Measurements from ENCODE around the gene FAM180A.

The FAM180A gene

GRCh38 chr7:135791543-135792362 lies 43.1 kb upstream of the FAM180A start:
- Histone ChIP-seq H3K9me2 (replicated peaks; ENCODE audit: insufficient read depth, low read length) (no peaks in the 10 kb centered on the region), H3K27ac (ENCODE audit: low read depth, low read length) (no peak overlapping the region), H3K27me3 (ENCODE audit: low read length) (no peaks in the 10 kb centered on the region), H3K9ac (ENCODE audit: low read length) (no peak overlapping the region), H3K4me3 (ENCODE audit: insufficient read depth, low read length, poor library complexity, severe bottlenecking) (no peak overlapping the region), H2AFZ (ENCODE audit: low read depth, low read length, severe bottlenecking) (no peak overlapping the region), H3K79me2 (ENCODE audit: insufficient read depth, low read length) (no peaks in the 10 kb centered on the region), H4K20me1 (ENCODE audit: low read depth, low read length) (no peaks in the 10 kb centered on the region), H3K9me3 (ENCODE audit: insufficient read depth, low read length) (no peaks in the 10 kb centered on the region), H3K4me2 (ENCODE audit: low read depth, low read length, poor library complexity, severe bottlenecking) (no peak overlapping the region), H3F3A (ENCODE audit: insufficient read depth) (no peaks in the 10 kb centered on the region), H3K36me3 (ENCODE audit: low read length) (no peaks in the 10 kb centered on the region)
- TF ChIP-seq CTCF (IDR thresholded peaks at IDR 0.05; ENCODE audit: insufficient read depth, low read length, poor library complexity, severe bottlenecking) = no peak
- no peak for TF ChIP-seq EZH2phosphoT487 (conservative IDR thresholded peaks at IDR 0.05; ENCODE audit: low read length)

- Histone ChIP-seq H2AFZ (ENCODE audit: low read depth, low read length, severe bottlenecking) (no peak overlapping the region), H3K27me3 (ENCODE audit: low read length) (no peaks in the 10 kb centered on the region), H4K20me1 (ENCODE audit: low read depth, low read length) (no peaks in the 10 kb centered on the region), H3K4me2 (ENCODE audit: low read depth, low read length, poor library complexity, severe bottlenecking) (no peak overlapping the region), H3K36me3 (ENCODE audit: low read length) (no peaks in the 10 kb centered on the region), H3K9me2 (replicated peaks; ENCODE audit: insufficient read depth, low read length) (no peaks in the 10 kb centered on the region), H3K9me3 (ENCODE audit: insufficient read depth, low read length) (no peaks in the 10 kb centered on the region), H3K27ac (ENCODE audit: low read depth, low read length) (no peak overlapping the region), H3K79me2 (ENCODE audit: insufficient read depth, low read length) (no peaks in the 10 kb centered on the region), H3F3A (ENCODE audit: insufficient read depth) (no peaks in the 10 kb centered on the region), H3K9ac (ENCODE audit: low read length) (no peak overlapping the region), H3K4me3 (ENCODE audit: insufficient read depth, low read length, poor library complexity, severe bottlenecking) (no peak overlapping the region)
- no peak for TF ChIP-seq EZH2phosphoT487 (conservative IDR thresholded peaks at IDR 0.05; ENCODE audit: low read length)
- no peak for TF ChIP-seq CTCF (IDR thresholded peaks at IDR 0.05; ENCODE audit: insufficient read depth, low read length, poor library complexity, severe bottlenecking)
Observed at GRCh38 chr7:135790371-135790977, 41.9 kb upstream of the FAM180A start.

GRCh38 chr7:135789956-135790355 lies 41.3 kb upstream of the FAM180A start:
- Histone ChIP-seq H3K9me2 (replicated peaks; ENCODE audit: insufficient read depth, low read length) (no peaks in the 10 kb centered on the region), H3K4me2 (ENCODE audit: low read depth, low read length, poor library complexity, severe bottlenecking) (no peak overlapping the region), H3K4me3 (ENCODE audit: insufficient read depth, low read length, poor library complexity, severe bottlenecking) (no peak overlapping the region), H3K36me3 (ENCODE audit: low read length) (no peaks in the 10 kb centered on the region), H4K20me1 (ENCODE audit: low read depth, low read length) (no peaks in the 10 kb centered on the region), H3K9ac (ENCODE audit: low read length) (no peak overlapping the region), H3K9me3 (ENCODE audit: insufficient read depth, low read length) (no peaks in the 10 kb centered on the region), H3K27me3 (ENCODE audit: low read length) (no peaks in the 10 kb centered on the region), H2AFZ (ENCODE audit: low read depth, low read length, severe bottlenecking) (no peak overlapping the region), H3F3A (ENCODE audit: insufficient read depth) (no peaks in the 10 kb centered on the region), H3K27ac (ENCODE audit: low read depth, low read length) (no peak overlapping the region), H3K79me2 (ENCODE audit: insufficient read depth, low read length) (no peaks in the 10 kb centered on the region)
- TF ChIP-seq CTCF (IDR thresholded peaks at IDR 0.05; ENCODE audit: insufficient read depth, low read length, poor library complexity, severe bottlenecking) (no peak), EZH2phosphoT487 (conservative IDR thresholded peaks at IDR 0.05; ENCODE audit: low read length) (no peak)
